Left lung (tissue), 10 donors: ENCODE results near the gene EDN1. TPM values are rescaled to one million over a fixed set of nuclear protein-coding genes. Genes with fewer than 3 reads are reported as not detected.

ENCODE experiments used
- ATAC-seq: fragments of 200-7000 bp; cut with Tn5 transposase; one replicate; pipeline ENCODE4 v1.9.1; 2020; ENCODE audit warnings: moderate library complexity
- DNase-seq, 4 donors: peaks; one replicate each; pipeline ENCODE4 v3.0.0-alpha.2; 2013 to 2020
- H3K27ac ChIP-seq, 2 donors: fragments of 200-600 bp; sonication (generic) in 1 of 2; one replicate each; pipeline versions ENCODE4 v1.5.0 to v1.8.0; 2020 to 2021
- H3K27me3 ChIP-seq, 2 donors: fragments of 200-600 bp; sonication (generic) in 1 of 2; one replicate each; pipeline versions ENCODE4 v1.5.0 to v1.8.0; 2020 to 2021
- H3K36me3 ChIP-seq, 2 donors: fragments of 200-600 bp; sonication (generic) in 1 of 2; one replicate each; pipeline versions ENCODE4 v1.5.0 to v1.8.0; 2020 to 2021
- H3K4me1 ChIP-seq, 2 donors: fragments of 200-600 bp; one replicate each; pipeline ENCODE4 v1.8.0; 2021
- H3K4me3 ChIP-seq, 2 donors: fragments of 200-600 bp; sonication (generic) in 1 of 2; one replicate each; pipeline versions ENCODE4 v1.5.0 to v1.8.0; 2020 to 2021; ENCODE audit warnings: mild to moderate bottlenecking in 1 of 2
- H3K9me3 ChIP-seq, 2 donors: fragments of 200-600 bp; sonication (generic) in 1 of 2; one replicate each; pipeline versions ENCODE4 v1.5.0 to v1.8.0; 2020 to 2021
- CTCF ChIP-seq, 2 donors: fragments of 200-600 bp; sonication (generic) in 1 of 2; IDR thresholded peaks; one replicate each; pipeline versions ENCODE4 v1.5.0 to v1.8.0; 2021; ENCODE audit warnings: antibody characterized with exemption in 2 of 2
- intact Hi-C, 2 donors: fragments of 100-400 bp; cut with DNase I; formaldehyde crosslinking; loops; one replicate each; pipeline versions ENCODE4 v1.11.2 to v1.14.2; 2022
- polyA plus RNA-seq, 6 donors: library from polyadenylated mRNA; unstranded; fragments of 120-200 nt; gene quantifications; one replicate each; pipeline ENCODE4 v1.2.1, GENCODE V29; 2013; ENCODE audit not compliant: insufficient read length in 6 of 6
- total RNA-seq, 2 donors: library from RNA; stranded (reverse); fragmentation: NEBNext Ultra II Directional; extraction: Animal tissue kit (Norgen Biotek cat#: 25700); gene quantifications; one replicate each; pipeline ENCODE4 v1.2.1, GENCODE V29; 2021
- donor health status: DM: no; HTN: yes; CAD: no.
- donor health status: DM: no; HTN: no; CAD: no.

The EDN1 gene
- total and polyA plus RNA-seq, 8 donors: 21.7 to 58.9 (median 38.9) TPM

- Histone ChIP-seq H3K4me1 (peaks cover 0 to 52% of the 10 kb centered on the region in 2 donors), H3K9me3 (no peaks in the 10 kb centered on the region), H3K36me3 (peaks cover 0 to 7% of the 10 kb centered on the region in 2 donors), H3K4me3 (peak overlapping the region; percentile 30 to 48), H3K27me3 (peaks cover 0 to 23% of the 10 kb centered on the region in 2 donors), H3K27ac (peak overlapping the region; percentile 66 to 81)
- ATAC-seq (peak; percentile 55), DNase-seq (peak in 3 of 4 donors; percentile 34 to 53 (median 53))
- TF ChIP-seq CTCF (IDR thresholded peaks at IDR 0.05): peak; percentile 68 to 71
- intact Hi-C loops: loop anchor here in 1 of 2 donors (10.0 kb wide), 1 partner anchor 635 kb away; no protein-coding TSS in a partner anchor
Measured at GRCh38 chr6:12289365-12289919, 719 bp upstream of the EDN1 start.

GRCh38 chr6:12291071-12291838, 1.1 kb downstream of the EDN1 start:
- ATAC-seq (no peak), DNase-seq (no peak)
- intact Hi-C loops: loop anchor here (5.0 to 10.0 kb wide), 2 partner anchors 294 to 311 kb away; no protein-coding TSS in a partner anchor
- no peaks in the 10 kb centered on the region for H3K9me3 ChIP-seq
- H3K4me3 ChIP-seq: peak overlapping the region; percentile 30 to 48
- peaks cover 0 to 52% of the 10 kb centered on the region in 2 donors for H3K4me1 ChIP-seq
- no peak for TF ChIP-seq CTCF (IDR thresholded peaks at IDR 0.05)
- H3K36me3 ChIP-seq: peaks cover 0 to 19% of the 10 kb centered on the region in 2 donors
- peaks cover 0 to 23% of the 10 kb centered on the region in 2 donors for H3K27me3 ChIP-seq
- peak overlapping the region; percentile 66 to 81 for H3K27ac ChIP-seq

GRCh38 chr6:12291839-12292604, 1.9 kb downstream of the EDN1 start:
- TF ChIP-seq CTCF (IDR thresholded peaks at IDR 0.05): no peak
- Histone ChIP-seq H3K4me1 (peaks cover 0 to 44% of the 10 kb centered on the region in 2 donors), H3K27me3 (peaks cover 0 to 23% of the 10 kb centered on the region in 2 donors), H3K4me3 (peak overlapping the region; percentile 30 to 48), H3K27ac (peak overlapping the region; percentile 66 to 81), H3K9me3 (no peaks in the 10 kb centered on the region), H3K36me3 (peaks cover 0 to 23% of the 10 kb centered on the region in 2 donors)
- ATAC-seq (peak; percentile 31), DNase-seq (peak in 2 of 4 donors; percentile 28 to 70)
- intact Hi-C loops: loop anchor here (5.0 to 10.0 kb wide), 2 partner anchors 293 to 310 kb away; no protein-coding TSS in a partner anchor

- peak overlapping the region in 1 of 2 donors; percentile 10 for H3K27ac ChIP-seq
- H3K4me3 ChIP-seq: peak overlapping the region; percentile 30 to 48
Measured at GRCh38 chr6:12293235-12293930, 3.2 kb downstream of the EDN1 start.

More at GRCh38 chr6:12293235-12293930, 3.2 kb downstream of the EDN1 start:
- Histone ChIP-seq H3K4me1 (peaks cover 0 to 40% of the 10 kb centered on the region in 2 donors), H3K9me3 (no peaks in the 10 kb centered on the region), H3K36me3 (peaks cover 0 to 30% of the 10 kb centered on the region in 2 donors), H3K27me3 (peaks cover 0 to 23% of the 10 kb centered on the region in 2 donors)
- no peak for ATAC-seq
- intact Hi-C loops: loop anchor here (5.0 to 10.0 kb wide), 2 partner anchors 291 to 309 kb away; no protein-coding TSS in a partner anchor
- no peak for TF ChIP-seq CTCF (IDR thresholded peaks at IDR 0.05)
- DNase-seq: no peak
